ENCODE results near the gene LOC101059915.
"Not testable (repeated sequence)": the region's sequence is repeated elsewhere in the genome, so short reads cannot be mapped to it uniquely, and the experiment has no call there.

Gene LOC101059915

GRCh38 chrX:71679575-71680207 lies 12.3 kb downstream of the LOC101059915 start:
- ChIA-PET POLR2A (no interaction called here), CTCF (interaction anchor here (0.6 kb wide), 1 partner anchor 320 kb away, joined by 3 read pairs; no protein-coding TSS in a partner anchor)
- TF ChIP-seq FOXK2 (IDR thresholded peaks at IDR 0.05) (no peak), ELF4 (IDR thresholded peaks at IDR 0.05) (no peak), BHLHE40 (IDR thresholded peaks at IDR 0.05; ENCODE audit: borderline replicate concordance) (no peak), L3MBTL2 (conservative IDR thresholded peaks at IDR 0.05) (no peak), NFRKB (IDR thresholded peaks at IDR 0.05) (no peak), FOXA1 (IDR thresholded peaks at IDR 0.05) (no peak), CTBP1 (IDR thresholded peaks at IDR 0.05; ENCODE audit: borderline replicate concordance) (no peak), SUZ12 (IDR thresholded peaks at IDR 0.05) (no peak), TARDBP (IDR thresholded peaks at IDR 0.05) (no peak), LEF1 (IDR thresholded peaks at IDR 0.05; ENCODE audit: borderline replicate concordance) (no peak), ZNF384 (IDR thresholded peaks at IDR 0.05) (no peak), HDGF (IDR thresholded peaks at IDR 0.05; ENCODE audit: borderline replicate concordance) (no peak), FOXM1 (IDR thresholded peaks at IDR 0.05; ENCODE audit: borderline replicate concordance) (no peak), ARNT (IDR thresholded peaks at IDR 0.05) (no peak), SP1 (IDR thresholded peaks at IDR 0.05) (no peak)
- TF ChIP-seq, protein P1, sequence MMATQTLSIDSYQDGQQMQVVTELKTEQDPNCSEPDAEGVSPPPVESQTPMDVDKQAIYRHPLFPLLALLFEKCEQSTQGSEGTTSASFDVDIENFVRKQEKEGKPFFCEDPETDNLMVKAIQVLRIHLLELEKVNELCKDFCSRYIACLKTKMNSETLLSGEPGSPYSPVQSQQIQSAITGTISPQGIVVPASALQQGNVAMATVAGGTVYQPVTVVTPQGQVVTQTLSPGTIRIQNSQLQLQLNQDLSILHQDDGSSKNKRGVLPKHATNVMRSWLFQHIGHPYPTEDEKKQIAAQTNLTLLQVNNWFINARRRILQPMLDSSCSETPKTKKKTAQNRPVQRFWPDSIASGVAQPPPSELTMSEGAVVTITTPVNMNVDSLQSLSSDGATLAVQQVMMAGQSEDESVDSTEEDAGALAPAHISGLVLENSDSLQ (IDR thresholded peaks at IDR 0.05), result no peak

DNA sequence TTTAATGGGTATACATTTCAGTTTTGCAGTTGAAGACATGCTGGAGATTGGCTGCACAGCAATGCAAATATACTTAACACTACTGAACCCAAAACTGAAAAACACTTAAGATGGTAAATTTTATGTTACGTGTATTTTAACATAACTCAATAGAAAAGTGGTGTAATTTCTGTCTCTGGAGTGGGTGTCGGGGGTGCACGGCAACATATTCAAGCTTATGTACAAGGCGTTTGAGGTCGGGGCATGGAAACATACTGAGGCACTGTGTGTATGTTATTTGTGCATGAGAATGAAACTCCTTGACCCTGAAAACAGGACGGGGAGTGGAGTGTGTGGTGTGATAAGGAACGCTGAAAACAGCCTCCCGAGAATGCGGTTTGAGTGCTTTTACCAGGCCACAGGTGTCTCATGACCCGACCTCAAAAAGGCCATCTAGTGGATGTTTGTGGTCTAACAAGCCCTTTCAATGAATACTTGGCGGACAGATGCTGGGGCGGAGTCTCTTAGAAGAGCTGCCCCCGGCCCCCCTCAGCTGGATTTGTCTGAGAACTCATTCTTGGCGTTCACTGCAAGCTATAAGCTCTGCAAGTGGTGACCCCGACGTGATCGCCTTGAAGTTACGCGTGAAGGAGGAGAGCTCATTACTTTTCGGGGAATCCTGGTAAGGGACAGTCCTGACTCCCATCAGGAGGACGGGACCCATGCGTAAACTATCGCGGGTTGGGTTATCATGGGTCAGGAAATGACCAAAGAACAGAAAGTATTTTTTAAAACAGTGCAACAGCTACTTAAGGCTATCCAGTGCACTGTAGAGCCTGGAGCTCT lies 29.5 kb downstream of the LOC101059915 start:
- POLR2A ChIA-PET; DNase-seq (ENCODE audit: extremely low spot score); CTCF ChIA-PET: not testable (repeated sequence)

More at GRCh38 chrX:71679575-71680207, 12.3 kb downstream of the LOC101059915 start:
- no peak for DNase-seq (ENCODE audit: extremely low spot score)

DNA sequence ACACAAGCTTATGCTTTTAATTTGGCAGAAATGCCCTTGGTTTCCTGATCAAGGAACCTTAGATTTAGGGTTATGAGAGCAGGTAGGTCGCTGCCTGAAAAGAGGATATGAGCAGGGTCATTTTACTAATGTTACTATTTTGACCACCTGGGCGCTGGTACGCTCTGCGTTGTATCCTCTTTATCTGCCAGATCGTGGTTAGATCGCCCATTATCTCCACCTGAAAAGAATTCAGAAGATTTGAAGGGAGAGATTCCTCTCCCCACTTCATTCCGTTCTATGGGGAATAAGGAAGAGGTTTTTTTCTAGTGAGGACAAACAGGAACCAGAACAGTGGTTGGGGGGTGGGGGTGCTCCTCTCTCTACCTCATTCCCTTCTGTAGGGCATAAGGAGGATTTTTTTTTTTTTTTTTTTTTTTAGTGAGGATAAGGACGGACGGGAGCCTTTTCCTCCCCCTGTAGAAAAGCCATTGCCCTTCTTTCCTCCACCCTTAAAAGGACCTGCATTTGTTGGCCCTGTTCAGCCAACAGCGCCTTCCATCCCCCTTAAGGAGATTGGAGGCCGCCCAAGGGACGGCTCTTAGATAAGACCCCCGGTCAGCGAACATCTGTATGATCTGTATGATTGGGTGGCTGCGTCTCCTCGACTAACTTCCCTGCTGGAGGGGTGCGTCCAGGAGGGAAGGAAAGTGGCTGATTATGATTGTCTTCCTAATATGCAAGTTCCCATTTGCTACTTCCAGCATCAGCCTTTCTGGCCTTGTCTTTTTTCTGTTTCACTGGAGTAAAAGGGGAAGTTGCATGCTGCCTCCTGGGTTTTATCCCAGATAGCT lies 30.3 kb downstream of the LOC101059915 start:
- DNase-seq (ENCODE audit: extremely low spot score); POLR2A ChIA-PET; CTCF ChIA-PET: not testable (repeated sequence)

GRCh38 chrX:71698299-71699022 lies 31.1 kb downstream of the LOC101059915 start:
- DNase-seq (ENCODE audit: extremely low spot score); CTCF ChIA-PET; POLR2A ChIA-PET: not testable (repeated sequence)

GRCh38 chrX:71699023-71699344 lies 31.6 kb downstream of the LOC101059915 start:
- POLR2A ChIA-PET; DNase-seq (ENCODE audit: extremely low spot score); CTCF ChIA-PET: not testable (repeated sequence)

GRCh38 chrX:71702853-71703252 lies 35.5 kb downstream of the LOC101059915 start:
- POLR2A ChIA-PET; CTCF ChIA-PET; DNase-seq (ENCODE audit: extremely low spot score): not testable (repeated sequence)

GRCh38 chrX:71714064-71714463 lies 46.7 kb downstream of the LOC101059915 start:
- CTCF ChIA-PET; DNase-seq (ENCODE audit: extremely low spot score); POLR2A ChIA-PET: not testable (repeated sequence)

- CTCF ChIA-PET; POLR2A ChIA-PET; DNase-seq (ENCODE audit: extremely low spot score): not testable (repeated sequence)
Observed at GRCh38 chrX:71715551-71715950, 48.2 kb downstream of the LOC101059915 start.

- POLR2A ChIA-PET; DNase-seq (ENCODE audit: extremely low spot score); CTCF ChIA-PET: not testable (repeated sequence)
Observed at GRCh38 chrX:71716323-71716722, 49.0 kb downstream of the LOC101059915 start.

DNA sequence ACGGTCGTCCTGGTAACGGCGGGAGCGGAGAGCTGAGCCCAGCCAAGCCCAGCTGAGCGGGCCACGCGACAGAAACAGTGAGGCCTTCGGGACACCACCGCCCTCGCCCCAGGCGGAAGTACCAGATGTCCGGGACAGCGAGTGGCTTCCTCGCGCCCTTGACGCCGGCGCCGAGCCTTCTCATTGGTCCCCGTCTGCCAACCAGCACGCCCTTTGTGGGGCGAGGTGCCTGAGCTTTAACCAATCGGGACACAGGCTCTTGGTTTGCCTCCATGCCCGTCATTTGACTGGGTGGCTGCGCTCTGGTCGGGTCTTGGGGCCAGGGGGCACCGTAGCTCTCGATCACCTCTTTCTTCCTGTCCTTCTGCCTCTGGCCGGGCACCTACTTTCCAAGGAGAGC lies 50.8 kb downstream of the LOC101059915 start, which contains the start of gene CXorf49:
TSS of gene CXorf49 (minus strand) at position 101 of the 400 bp plus-strand sequence. CDS start 134 bp downstream, outside the sequence.
- CTCF ChIA-PET, POLR2A ChIA-PET: not testable (repeated sequence)

DNA sequence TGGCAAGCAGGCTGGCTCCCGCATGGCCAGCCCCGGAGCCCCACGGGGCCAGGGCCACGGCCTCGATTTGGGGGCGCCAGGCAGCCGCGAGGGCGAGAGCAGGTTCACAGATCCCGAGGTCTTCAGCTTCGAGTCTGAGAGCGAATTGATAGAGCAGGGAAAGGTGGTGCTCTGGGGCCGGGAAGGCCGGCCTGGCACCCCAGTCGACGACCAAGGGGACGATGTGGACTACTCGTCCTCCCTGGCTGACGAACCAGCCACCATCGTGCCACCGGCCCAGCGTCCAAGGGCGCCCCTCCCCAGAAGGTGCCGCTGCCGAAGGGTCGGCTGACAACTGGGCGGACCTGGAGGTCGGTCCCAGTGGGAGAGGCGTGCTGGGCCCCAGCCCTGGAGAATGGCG lies 51.8 kb downstream of the LOC101059915 start:
- CTCF ChIA-PET, result not testable (repeated sequence)

More for the DNA sequence above, 50.8 kb downstream of the LOC101059915 start, which contains the start of gene CXorf49:
- DNase-seq (ENCODE audit: extremely low spot score), result not testable (repeated sequence)

GRCh38 chrX:71720289-71720886 lies 53.0 kb downstream of the LOC101059915 start:
- DNase-seq (ENCODE audit: extremely low spot score); CTCF ChIA-PET; POLR2A ChIA-PET: not testable (repeated sequence)

More for the DNA sequence above, 51.8 kb downstream of the LOC101059915 start:
- DNase-seq (ENCODE audit: extremely low spot score); POLR2A ChIA-PET: not testable (repeated sequence)
